Left forelimb (tissue), 1 donor: Measurements from ENCODE around the gene HNRNPUL1.
"Not testable (repeated sequence)": the region's sequence is repeated elsewhere in the genome, so short reads cannot be mapped to it uniquely, and the experiment has no call there.

Experiments used
- DNase-seq: peaks from one replicate; pipeline ENCODE4 v3.0.0-alpha.2; 2018; ENCODE audit warnings: low spot score

The HNRNPUL1 gene

GRCh38 chr19:41276231-41276630 lies 12.1 kb downstream of the HNRNPUL1 start:
- no peak for DNase-seq

GRCh38 chr19:41278478-41278877 lies 14.3 kb downstream of the HNRNPUL1 start:
- DNase-seq = no peak

- no peak for DNase-seq
These were observed 24.7 kb downstream of the HNRNPUL1 start for GRCh38 chr19:41288673-41289530.

GRCh38 chr19:41289814-41290213 lies 25.6 kb downstream of the HNRNPUL1 start:
- not testable (repeated sequence) for DNase-seq

- DNase-seq = no peak
These were observed 30.2 kb downstream of the HNRNPUL1 start for GRCh38 chr19:41294393-41294792.

GRCh38 chr19:41295499-41295898 lies 31.3 kb downstream of the HNRNPUL1 start:
- no peak for DNase-seq

GRCh38 chr19:41296433-41296871 lies 32.3 kb downstream of the HNRNPUL1 start:
- no peak for DNase-seq

GRCh38 chr19:41297628-41298347 lies 33.6 kb downstream of the HNRNPUL1 start:
- DNase-seq = no peak

GRCh38 chr19:41298348-41298964 lies 34.3 kb downstream of the HNRNPUL1 start:
- DNase-seq = peak; percentile 88

GRCh38 chr19:41299046-41299754 lies 35.0 kb downstream of the HNRNPUL1 start:
- DNase-seq = no peak

GRCh38 chr19:41299755-41300089 lies 35.5 kb downstream of the HNRNPUL1 start:
- DNase-seq = no peak

- DNase-seq = no peak
These were observed 36.4 kb downstream of the HNRNPUL1 start for GRCh38 chr19:41300555-41300954.

GRCh38 chr19:41302624-41303351 lies 38.6 kb downstream of the HNRNPUL1 start:
- DNase-seq = no peak

GRCh38 chr19:41303954-41304353 lies 39.8 kb downstream of the HNRNPUL1 start:
- DNase-seq = no peak

GRCh38 chr19:41304706-41305483 lies 40.7 kb downstream of the HNRNPUL1 start:
- no peak for DNase-seq

- no peak for DNase-seq
These were observed 42.0 kb downstream of the HNRNPUL1 start for GRCh38 chr19:41305927-41306793.

GRCh38 chr19:41307090-41307875 lies 43.1 kb downstream of the HNRNPUL1 start:
- no peak for DNase-seq

GRCh38 chr19:41307954-41308449 lies 43.8 kb downstream of the HNRNPUL1 start:
- DNase-seq = no peak
